Stomach smooth muscle (tissue), 2 donors: ENCODE measurements around the gene GTF3C1.

ENCODE experiments used
- H3K27ac ChIP-seq: one replicate; pipeline ENCODE4 v1.7.0; 2013; ENCODE audit warnings: mild to moderate bottlenecking, low read length, inconsistent platforms
- H3K27me3 ChIP-seq, 2 donors: one replicate each; pipeline ENCODE4 v1.7.0; 2013; ENCODE audit warnings: low read length in 2 of 2; ENCODE audit not compliant: insufficient read depth in 2 of 2, control insufficient read depth in 1 of 2
- H3K36me3 ChIP-seq, 2 donors: one replicate each; pipeline ENCODE4 v1.7.0; 2013; ENCODE audit warnings: low read length in 2 of 2; ENCODE audit not compliant: control insufficient read depth in 2 of 2, insufficient read depth in 2 of 2
- H3K4me1 ChIP-seq: one replicate; pipeline ENCODE4 v1.7.0; 2013; ENCODE audit warnings: low read length; ENCODE audit not compliant: control insufficient read depth, insufficient read depth
- H3K4me3 ChIP-seq, 2 donors: one replicate each; pipeline ENCODE4 v1.7.0; 2013; ENCODE audit warnings: low read length in 2 of 2
- H3K9ac ChIP-seq, 2 donors: one replicate each; pipeline ENCODE4 v1.7.0; 2013; ENCODE audit warnings: low read length in 2 of 2, mild to moderate bottlenecking in 1 of 2
- H3K9me3 ChIP-seq, 2 donors: one replicate each; pipeline ENCODE4 v1.7.0; 2013; ENCODE audit warnings: low read length in 2 of 2; ENCODE audit not compliant: control insufficient read depth in 2 of 2
- donor health status: healthy.
- donor health status: Pancreatic carcinoma.

The GTF3C1 gene

DNA sequence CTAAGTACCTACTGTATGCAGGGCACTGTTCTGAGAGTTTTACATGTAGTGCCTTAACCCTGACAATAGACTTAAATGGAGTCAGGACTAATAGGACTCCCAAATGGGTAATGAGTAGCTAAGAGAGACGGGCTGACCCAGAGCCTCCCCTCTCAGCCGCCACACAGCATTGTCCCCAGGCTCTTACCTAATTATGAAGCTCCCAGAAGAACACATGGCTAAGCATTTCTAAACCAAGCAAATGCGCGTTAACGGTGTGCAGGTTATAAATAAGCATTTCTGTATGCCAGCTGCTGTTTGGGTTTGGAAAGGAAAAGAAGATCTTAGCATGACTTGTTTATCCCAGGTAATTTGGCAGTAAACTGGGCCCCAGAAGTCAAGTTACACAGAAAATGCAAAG lies 14.5 kb upstream of the GTF3C1 start:
- no peak overlapping the region for H3K9ac ChIP-seq
- no peak overlapping the region for H3K4me3 ChIP-seq
- no peak overlapping the region for H3K27ac ChIP-seq
- H3K4me1 ChIP-seq = no peaks in the 10 kb centered on the region
- no peaks in the 10 kb centered on the region for H3K9me3 ChIP-seq
- no peaks in the 10 kb centered on the region for H3K27me3 ChIP-seq
- H3K36me3 ChIP-seq = peaks cover 0 to 2% of the 10 kb centered on the region in 2 donors

DNA sequence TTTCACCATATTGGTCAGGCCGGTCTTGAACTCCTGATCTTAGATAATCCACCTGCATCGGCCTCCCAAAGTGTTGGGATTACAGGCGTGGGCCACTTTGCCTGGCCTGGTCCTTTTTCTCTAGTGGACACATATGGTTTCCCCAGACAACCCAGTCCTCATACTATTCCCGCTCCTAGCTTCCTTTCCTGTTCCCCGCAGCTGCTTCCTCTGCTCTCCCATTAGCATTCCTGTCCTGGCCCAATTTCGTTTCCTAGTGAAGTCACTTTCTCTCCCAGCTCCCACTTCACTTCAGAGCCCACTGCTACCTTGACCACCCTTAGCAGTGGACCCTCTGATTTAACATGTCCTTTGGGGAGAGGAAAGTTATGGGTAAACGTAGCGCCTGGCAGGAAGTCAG lies 11.5 kb upstream of the GTF3C1 start:
- no peak overlapping the region for H3K27ac ChIP-seq

DNA sequence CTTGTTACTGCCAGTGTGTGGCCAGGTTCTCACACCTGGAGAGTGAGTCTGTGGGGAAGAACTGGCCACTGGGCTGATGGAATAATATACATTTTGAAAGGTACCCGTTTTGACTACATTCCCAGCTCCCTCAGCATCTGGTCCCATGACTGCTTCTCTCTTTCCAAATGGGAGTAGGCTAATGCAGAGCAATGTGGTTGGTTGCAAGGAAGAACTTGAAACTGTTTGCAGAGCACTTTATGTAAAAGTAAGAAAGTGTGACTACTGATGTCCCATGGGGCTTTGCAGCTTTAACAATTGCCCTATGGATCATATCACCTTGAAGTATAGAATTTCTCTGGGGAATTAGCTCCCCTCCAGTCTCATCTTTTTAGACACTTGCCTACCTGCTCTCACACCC lies 9.2 kb upstream of the GTF3C1 start:
- Histone ChIP-seq H3K27me3 (no peaks in the 10 kb centered on the region), H3K4me1 (no peaks in the 10 kb centered on the region), H3K9ac (no peak overlapping the region), H3K9me3 (no peaks in the 10 kb centered on the region), H3K4me3 (no peak overlapping the region), H3K36me3 (peaks cover 0 to 2% of the 10 kb centered on the region in 2 donors), H3K27ac (no peak overlapping the region)

More for the DNA sequence above, 11.5 kb upstream of the GTF3C1 start:
- no peak overlapping the region for H3K9ac ChIP-seq
- peaks cover 0 to 2% of the 10 kb centered on the region in 2 donors for H3K36me3 ChIP-seq
- no peaks in the 10 kb centered on the region for H3K27me3 ChIP-seq
- no peaks in the 10 kb centered on the region for H3K9me3 ChIP-seq
- H3K4me3 ChIP-seq = no peak overlapping the region
- H3K4me1 ChIP-seq = no peaks in the 10 kb centered on the region

DNA sequence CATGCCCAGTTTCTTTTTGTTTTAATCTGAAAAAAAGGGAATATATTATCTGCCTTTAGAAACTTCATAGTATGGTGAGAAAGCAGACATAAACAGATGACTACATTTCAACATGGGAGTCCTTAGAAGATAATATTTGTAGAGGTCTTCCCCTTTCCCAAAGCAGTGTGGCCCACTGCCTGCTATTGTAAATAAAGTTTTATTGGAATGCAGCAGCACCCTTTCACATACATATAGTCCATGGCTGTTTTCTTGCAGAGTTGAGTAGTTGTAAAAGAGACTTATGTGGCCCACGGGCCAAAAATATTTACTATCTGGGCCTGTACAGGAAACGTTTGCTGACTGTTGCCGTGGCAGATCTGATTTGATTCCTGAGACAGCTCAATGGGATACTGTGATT lies 8.7 kb upstream of the GTF3C1 start:
- Histone ChIP-seq H3K9ac (no peak overlapping the region), H3K27ac (no peak overlapping the region), H3K36me3 (peaks cover 0 to 2% of the 10 kb centered on the region in 2 donors), H3K27me3 (no peaks in the 10 kb centered on the region), H3K4me3 (no peak overlapping the region), H3K9me3 (no peaks in the 10 kb centered on the region), H3K4me1 (no peaks in the 10 kb centered on the region)

DNA sequence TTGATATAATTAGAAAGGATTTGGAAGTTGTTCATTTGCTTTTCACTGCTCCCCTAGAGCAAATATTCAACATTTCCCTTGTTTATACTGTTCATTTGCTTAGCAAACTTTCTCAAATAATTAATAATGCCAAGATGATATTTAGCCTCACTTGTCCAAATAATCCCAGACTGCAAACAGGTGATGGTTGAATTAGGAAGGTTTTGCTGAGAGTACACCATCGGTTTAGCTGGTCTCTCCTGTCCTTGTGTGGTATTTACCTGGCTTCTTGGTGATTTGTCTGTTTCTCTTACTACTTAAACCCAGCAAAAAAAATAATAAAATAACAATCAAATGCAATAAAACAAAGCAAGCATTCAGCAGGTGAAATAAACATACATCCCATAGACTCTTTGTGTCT lies 6.8 kb upstream of the GTF3C1 start:
- no peak overlapping the region for H3K4me3 ChIP-seq
- H3K27me3 ChIP-seq = no peaks in the 10 kb centered on the region
- H3K4me1 ChIP-seq = no peaks in the 10 kb centered on the region
- H3K27ac ChIP-seq = no peak overlapping the region
- peaks cover 0 to 2% of the 10 kb centered on the region in 2 donors for H3K36me3 ChIP-seq
- H3K9me3 ChIP-seq = no peaks in the 10 kb centered on the region
- no peak overlapping the region for H3K9ac ChIP-seq

DNA sequence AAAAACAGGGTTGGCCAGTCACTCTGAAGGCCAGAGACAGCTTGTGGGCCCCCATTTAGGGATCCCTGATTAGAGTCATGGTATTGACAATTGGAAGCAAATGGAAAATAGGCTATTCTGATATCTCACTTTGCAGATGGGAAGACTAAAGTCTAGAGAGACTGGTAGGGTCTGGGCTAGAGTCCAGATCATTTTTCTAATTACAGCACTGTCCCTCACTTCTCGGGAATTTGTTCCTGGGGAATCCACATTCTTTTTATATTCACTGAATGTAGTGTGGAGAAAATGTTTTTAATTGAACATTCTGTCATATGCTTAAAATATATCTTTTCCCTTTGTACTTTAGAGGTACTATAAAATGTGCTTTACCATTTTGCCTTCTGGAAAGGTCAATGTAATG lies 1.3 kb upstream of the GTF3C1 start:
- Histone ChIP-seq H3K27ac (no peak overlapping the region), H3K9ac (peak overlapping the region in 1 of 2 donors; percentile 98), H3K4me1 (peaks cover 31% of the 10 kb centered on the region), H3K4me3 (peak overlapping the region in 1 of 2 donors; percentile 100), H3K9me3 (no peaks in the 10 kb centered on the region), H3K36me3 (no peaks in the 10 kb centered on the region), H3K27me3 (no peaks in the 10 kb centered on the region)

DNA sequence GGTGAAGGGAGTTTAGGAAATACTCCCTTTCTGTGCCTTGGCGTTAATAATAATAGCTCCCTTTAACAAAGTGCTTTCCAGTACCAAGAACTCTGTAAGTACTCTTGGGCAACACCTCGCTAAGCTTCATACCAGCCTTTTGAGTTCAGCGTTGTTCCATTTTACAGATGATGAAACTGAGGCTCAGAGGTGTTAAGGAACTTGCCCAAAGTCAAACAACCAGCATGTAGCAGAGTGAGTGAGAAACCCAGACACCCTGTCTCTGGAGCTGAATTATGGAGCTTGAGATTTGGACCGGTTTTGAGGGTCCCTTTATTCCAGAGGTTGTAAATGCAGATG lies 838 bp upstream of the GTF3C1 start:
- Histone ChIP-seq H3K9ac (peak overlapping the region; percentile 93 to 98), H3K27me3 (no peaks in the 10 kb centered on the region), H3K4me1 (peaks cover 31% of the 10 kb centered on the region), H3K9me3 (no peaks in the 10 kb centered on the region), H3K27ac (peak overlapping the region; percentile 74), H3K4me3 (peak overlapping the region; percentile 97 to 100), H3K36me3 (no peaks in the 10 kb centered on the region)

DNA sequence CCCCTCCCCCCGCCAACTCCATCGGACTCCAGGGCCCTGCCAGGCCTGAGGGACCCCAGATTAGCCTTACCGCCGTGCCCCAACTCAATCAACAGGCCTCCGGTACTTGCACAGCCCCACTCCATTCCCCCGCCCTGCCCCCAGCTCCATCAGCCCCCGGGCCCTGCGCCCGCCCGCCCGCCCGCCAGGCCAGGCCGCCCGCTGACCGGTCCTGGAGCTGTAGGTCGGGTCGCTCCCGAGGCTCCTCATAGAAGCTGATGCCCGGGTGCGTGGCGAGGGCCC lies 308 bp downstream of the GTF3C1 start:
- peak overlapping the region; percentile 66 to 84 for H3K9ac ChIP-seq
- H3K4me1 ChIP-seq = peaks cover 31% of the 10 kb centered on the region
- H3K27ac ChIP-seq = peak overlapping the region; percentile 31
- H3K4me3 ChIP-seq = peak overlapping the region; percentile 96 to 100
- no peaks in the 10 kb centered on the region for H3K27me3 ChIP-seq
- peaks cover 4 to 9% of the 10 kb centered on the region in 2 donors for H3K36me3 ChIP-seq
- no peaks in the 10 kb centered on the region for H3K9me3 ChIP-seq

DNA sequence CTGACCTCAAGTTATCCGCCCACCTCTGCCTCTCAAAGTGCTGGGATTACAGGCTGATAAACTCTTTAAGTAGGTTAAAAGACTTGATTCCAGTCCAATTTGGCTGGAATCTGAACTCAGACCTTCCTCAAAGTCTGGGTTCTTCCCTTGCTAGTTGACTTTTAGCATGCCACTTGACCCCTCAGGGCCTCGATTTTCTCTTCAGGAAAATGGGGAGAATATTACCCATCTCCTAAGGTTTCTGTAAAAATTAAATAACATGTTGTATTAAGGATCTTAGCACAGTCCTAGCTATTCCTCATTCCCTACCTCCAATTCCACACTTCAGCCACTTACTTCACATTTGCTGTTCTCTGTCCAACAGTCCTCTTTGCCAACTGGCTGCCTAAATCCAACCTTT lies 1.9 kb downstream of the GTF3C1 start:
- H3K27ac ChIP-seq = no peak overlapping the region
- H3K4me1 ChIP-seq = peaks cover 31% of the 10 kb centered on the region
- peaks cover 19 to 23% of the 10 kb centered on the region in 2 donors for H3K36me3 ChIP-seq
- H3K27me3 ChIP-seq = no peaks in the 10 kb centered on the region
- no peak overlapping the region for H3K9ac ChIP-seq
- no peak overlapping the region for H3K4me3 ChIP-seq
- no peaks in the 10 kb centered on the region for H3K9me3 ChIP-seq

DNA sequence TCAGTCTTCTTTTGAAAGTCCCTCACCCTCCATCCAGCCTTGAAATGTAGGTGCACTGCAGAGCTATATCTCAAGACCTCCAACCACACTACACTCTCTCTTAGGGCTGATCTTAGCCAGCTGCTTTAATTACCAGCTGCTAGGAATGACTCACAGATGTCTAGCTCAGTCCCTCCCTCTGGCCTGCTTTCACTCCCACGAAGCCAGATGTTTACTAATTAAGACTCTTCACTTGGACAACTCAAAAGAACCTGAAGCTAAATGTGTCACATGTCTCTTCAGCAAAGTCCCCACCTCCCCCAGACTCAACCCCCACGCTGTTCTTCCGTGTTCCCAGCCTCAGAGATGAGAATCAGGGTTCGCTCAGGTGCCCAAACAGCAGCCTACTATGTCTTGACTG lies 2.6 kb downstream of the GTF3C1 start:
- H3K9ac ChIP-seq = peak overlapping the region in 1 of 2 donors; percentile 13
- H3K9me3 ChIP-seq = no peaks in the 10 kb centered on the region
- H3K36me3 ChIP-seq = peaks cover 24 to 30% of the 10 kb centered on the region in 2 donors
- no peak overlapping the region for H3K27ac ChIP-seq
- H3K27me3 ChIP-seq = no peaks in the 10 kb centered on the region
- peak overlapping the region in 1 of 2 donors; percentile 22 for H3K4me3 ChIP-seq
- peaks cover 31% of the 10 kb centered on the region for H3K4me1 ChIP-seq

DNA sequence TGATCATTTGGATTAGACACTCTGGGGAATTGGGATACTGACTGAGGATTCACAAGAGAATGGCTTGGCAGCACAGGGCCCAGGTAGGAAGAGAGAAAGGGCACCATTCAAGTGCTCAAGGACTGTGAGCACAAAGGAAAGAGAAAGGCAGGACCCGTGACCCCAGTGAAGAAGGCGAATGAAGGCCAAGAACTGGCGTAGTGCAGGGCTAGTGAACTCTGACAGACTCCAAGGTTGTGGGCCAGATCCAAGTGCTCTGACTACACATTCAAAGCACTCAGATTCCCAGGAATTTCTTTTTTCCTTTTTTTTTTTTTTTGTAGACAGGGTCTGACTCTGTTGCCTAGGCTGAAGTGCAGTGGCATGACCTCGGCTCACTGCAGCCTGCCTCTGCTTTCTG lies 5.0 kb downstream of the GTF3C1 start:
- no peaks in the 10 kb centered on the region for H3K9me3 ChIP-seq
- peaks cover 21% of the 10 kb centered on the region for H3K4me1 ChIP-seq
- H3K9ac ChIP-seq = no peak overlapping the region
- no peak overlapping the region for H3K27ac ChIP-seq
- H3K36me3 ChIP-seq = peaks cover 45 to 47% of the 10 kb centered on the region in 2 donors
- H3K4me3 ChIP-seq = no peak overlapping the region
- H3K27me3 ChIP-seq = no peaks in the 10 kb centered on the region

DNA sequence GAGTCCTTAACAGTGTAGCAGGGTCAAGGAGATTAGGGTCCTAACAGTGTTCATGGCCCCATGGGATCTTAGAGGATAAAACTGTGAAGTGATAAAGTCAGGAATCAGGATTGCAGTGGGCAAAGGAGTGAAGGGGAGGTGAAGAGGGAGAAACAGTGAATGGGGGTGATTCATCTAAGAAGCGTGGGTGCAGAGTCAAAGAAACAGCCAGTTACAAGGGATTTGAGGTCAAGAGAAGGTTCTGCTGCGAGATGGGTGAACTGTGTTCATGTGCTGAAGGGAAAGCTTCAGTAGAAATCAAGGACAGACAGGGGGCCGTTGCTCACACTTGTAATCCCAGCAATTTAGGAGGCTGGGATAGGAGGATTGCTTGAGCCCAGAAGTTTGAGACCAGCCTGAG lies 5.9 kb downstream of the GTF3C1 start:
- H3K4me1 ChIP-seq = peaks cover 18% of the 10 kb centered on the region
- H3K4me3 ChIP-seq = no peak overlapping the region
- no peaks in the 10 kb centered on the region for H3K9me3 ChIP-seq
- no peak overlapping the region for H3K9ac ChIP-seq
- H3K27me3 ChIP-seq = no peaks in the 10 kb centered on the region
- peaks cover 52 to 55% of the 10 kb centered on the region in 2 donors for H3K36me3 ChIP-seq
- no peak overlapping the region for H3K27ac ChIP-seq
